NCI-H2227 treated with DMSO at 0.1 percent for 48 hours (cell line): ENCODE results near the gene CUX1.
"Not testable (repeated sequence)": the region's sequence is repeated elsewhere in the genome, so short reads cannot be mapped to it uniquely, and the experiment has no call there.

ENCODE experiments used
- DNase-seq: peaks from one replicate; lab custom pipeline; 2025; lab: John Stamatoyannopoulos, UW

The CUX1 gene

DNA sequence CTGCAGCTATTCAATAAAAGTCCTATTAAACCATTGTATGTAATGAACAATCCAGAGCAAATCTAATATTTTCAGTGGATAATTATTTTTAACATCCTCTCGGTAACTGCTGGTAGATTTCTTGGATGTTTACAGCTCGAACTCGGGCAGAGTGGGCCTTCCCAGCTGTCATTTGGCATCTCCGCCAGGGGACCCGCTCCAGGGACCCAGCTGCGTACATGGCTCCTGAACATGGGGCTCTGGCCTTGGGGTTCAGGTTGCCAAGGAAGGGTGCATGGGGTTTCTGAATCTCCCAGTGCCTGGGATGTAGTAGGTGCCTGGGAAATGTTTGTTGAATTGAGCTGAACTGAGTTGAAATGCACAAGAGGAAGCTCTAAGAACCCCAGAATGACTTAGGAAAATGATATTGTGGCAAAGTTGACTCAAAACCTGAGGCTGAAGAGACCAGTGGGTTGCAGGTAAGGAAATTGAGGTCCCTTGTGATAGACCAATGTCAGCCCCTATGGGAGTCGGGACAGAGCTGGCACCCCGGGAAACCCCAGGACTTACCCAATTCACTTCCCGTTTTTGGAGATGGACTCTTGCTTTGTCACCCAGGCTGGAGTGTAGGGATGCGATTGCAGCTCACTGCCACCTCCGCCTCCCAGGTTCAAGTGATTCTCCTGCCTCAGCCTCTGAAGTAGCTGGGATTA is 228.4 kb downstream of the CUX1 start:
- DNase-seq, result no peak

DNA sequence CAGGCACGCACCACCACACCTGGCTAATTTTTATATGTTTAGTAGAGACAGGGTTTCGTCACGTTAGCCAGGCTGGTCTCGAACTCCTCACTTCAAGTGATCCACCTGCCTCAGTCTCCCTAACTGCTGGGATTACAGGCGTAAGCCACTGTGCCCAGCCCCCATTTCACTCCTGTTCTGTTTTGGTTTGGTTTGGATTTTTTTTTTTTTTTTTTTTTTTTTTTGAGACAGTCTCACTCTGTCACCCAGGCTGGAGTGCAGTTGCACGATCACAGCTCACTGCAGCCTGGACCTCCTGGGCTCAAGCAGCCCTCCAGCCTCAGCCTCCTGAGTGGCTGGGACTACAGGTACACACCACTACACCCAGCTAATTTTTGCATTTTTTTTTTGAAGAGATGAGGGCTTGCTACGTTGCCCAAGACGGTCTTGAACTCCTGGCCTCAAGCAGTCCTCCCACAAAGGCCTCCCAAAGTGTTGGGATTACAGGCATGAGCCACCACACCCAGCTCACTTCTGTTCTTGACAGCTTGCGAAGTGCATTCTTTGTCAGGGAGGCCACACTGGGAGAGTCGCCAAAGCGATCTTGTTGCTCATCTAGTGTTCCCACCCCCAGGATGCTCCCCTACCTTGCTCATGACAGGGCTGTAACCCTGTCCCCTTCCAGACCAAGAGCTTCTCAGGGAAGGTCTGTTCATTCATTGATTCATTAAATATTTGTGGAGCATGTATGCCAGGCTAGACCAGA is 229.1 kb downstream of the CUX1 start:
- DNase-seq, result no peak

DNA sequence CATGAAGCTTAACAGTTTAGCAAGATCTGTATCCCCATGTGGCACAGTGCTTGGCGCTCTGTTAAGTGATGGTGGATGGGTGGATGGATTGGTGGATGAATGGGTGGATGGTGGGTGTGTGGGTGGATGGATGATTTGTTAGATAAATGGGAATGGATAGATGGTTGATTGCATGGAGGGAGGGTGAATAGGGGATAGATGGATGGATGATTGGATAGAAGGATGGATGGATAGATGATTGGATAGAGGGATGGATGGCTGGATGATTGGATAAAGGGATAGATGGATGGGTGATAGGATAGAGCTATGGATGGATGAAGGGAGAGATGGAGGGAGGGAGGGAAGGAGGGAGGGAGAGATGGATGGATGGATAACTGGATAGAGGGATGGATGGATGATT is 229.7 kb downstream of the CUX1 start:
- DNase-seq, result no peak

DNA sequence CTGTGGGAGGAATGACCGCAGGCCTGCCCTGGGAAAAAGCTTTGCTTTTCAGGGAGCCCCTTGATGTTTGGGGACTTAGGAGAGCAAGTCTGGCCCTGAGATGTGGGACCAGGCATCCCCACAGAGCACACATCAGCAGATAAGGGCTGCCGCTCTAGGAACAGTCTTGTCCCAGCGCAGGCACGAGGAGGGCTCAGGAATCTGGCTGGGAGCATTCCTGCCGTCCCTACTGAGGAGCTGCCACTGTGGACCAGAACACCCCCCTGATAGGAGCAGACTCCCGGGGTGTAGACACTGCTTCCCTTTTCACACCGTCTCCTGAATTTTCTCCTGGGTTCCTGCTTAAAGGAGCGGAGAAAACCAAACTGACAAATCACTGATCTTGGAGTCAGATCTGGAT is 232.3 kb downstream of the CUX1 start:
- no peak for DNase-seq

DNA sequence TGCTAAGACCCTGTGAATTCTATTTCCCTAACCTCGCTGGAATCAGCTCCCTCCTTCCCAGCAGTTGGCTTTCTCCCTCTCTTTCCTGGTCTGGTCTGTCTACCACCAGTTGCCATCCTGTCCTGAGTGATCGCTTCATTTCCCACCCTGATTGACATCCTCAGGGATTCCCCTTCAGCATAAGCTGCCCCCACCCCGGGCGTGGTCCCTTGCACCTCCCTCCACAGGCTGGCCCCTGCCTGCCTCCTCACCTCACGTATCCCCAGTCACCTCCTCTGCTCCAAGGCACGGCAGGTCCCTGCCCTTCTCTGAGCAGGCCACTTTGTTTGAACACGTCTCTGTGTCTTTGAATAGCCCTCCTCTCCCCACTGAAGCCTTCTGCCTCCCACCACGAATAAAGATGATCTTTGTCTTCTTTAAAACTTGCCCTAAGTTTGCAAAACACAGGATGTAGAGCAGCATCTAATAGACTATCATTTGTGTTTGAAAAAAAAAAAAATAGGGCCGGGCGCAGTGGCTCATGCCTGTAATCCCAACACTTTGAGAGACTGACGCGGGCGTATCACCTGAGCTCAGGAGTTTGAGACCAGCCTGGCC is 233.5 kb downstream of the CUX1 start:
- DNase-seq, result no peak

DNA sequence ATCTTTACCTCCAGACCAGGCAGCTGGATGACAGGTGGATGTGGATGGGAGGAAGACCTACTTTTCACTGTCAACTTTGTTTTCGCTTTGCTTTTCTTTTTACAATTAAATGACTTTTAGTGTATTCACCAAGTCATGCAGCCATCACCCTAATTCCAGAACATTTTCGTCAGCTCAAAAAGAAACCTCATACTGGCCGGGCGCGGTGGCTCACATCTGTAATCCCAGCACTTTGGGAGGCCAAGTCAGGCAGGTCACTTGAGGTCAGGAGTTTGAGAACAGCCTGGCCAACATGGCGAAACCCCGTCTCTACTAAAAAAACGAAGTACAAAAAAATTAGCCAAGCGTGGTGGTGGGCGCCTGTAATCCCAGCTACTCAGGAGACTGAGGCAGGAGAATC is 234.3 kb downstream of the CUX1 start:
- DNase-seq, result not testable (repeated sequence)

DNA sequence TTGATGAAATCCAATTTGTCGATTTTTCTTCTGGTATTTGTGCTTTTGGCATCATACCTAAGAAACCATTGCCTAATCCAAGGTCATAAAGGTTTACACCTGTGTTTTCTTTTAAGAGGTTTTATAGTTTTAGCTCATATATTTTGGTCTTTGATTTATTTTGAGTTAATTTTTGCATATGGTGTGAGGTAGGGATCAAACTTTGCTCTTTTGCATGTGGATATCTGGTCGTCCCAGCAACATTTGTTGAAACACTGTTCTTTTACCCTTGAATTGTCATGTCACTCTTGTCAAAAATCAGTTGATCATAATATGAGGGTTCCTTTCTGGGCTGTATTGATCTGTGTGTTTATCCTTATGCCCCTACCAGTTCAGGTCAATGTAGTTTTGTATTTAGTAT is 236.7 kb downstream of the CUX1 start:
- DNase-seq, result no peak

DNA sequence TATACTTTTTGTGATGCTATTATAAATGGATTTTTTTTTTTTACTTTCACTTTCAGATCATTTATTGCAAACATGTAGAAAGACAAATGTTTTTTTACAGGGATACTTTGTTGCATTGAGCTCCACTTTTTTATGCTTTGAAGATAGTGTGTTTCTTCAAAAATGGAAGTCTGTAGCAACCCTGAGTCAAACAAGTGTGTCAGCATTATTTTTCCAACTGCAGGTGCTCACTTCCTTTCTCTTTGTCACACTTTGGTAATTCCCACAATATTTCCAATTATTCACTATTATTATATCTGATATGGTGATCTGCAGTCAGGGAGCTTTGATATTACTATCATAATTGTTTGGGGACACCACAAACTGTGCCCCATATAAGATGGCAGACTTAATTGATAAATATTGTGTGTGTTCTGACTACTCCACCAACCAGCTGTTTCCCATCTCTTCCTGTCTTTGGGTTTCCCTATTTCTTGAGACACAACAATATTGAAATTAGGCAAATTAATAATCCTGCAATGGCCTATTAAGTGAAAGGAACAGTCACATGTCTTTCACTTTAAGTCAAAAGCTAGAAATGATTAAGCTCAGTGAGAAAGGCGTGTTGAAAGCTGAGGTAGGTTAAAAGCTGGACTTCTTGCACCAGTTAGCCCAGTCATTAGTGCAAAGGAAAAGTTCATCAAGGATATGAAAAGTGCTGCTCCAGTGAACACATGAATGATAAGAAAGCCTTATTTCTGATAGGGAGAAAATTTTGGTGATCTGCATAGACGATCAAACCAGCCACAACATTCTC is 238.0 kb downstream of the CUX1 start:
- no peak for DNase-seq

DNA sequence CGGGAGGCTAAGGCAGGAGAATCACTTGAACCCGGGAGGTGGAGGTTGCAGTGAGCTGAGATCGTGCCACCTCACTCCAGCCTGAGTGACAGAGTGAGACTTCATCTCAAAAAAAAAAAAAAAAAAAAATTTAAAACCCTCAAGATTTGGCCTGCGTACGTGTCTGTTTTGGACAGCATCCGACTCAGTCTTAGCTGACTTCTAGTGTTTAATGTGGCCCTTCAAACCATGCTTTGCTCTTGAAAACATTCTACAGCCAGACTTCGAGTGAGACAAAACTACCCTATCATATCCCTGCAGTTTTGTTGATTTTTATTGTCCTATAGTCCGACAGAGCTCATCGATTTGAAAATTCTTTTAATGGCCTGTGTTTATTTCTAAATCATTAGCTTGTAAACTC is 242.1 kb downstream of the CUX1 start:
- no peak for DNase-seq

DNA sequence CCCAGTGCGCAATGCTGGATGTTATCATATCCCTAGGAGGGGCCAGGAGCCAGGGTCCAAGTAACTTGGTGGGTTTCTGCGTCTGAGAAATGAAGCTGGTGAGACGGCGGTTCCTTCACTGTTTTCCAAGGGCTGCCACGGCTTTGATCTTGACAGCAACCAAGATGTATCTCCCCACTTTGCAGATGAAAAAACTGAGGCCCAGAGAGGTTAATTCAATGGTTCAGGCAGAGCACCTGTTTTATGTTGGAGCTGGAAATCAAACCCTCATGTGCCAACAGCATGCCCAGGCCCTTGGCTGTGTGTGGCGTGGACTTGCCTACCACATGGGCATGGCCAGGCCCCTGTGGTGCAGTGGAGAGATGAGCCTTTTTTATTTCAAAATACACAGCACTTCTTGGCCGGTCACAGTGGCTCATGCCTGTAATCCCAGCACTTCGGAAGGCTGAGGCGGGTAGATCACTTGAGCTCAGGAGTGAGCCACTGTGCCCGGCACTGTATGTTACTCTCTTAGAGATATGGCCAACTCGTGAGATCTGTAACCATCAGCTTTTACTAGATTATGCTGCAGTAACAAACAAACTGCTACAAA is 244.0 kb downstream of the CUX1 start:
- no peak for DNase-seq

DNA sequence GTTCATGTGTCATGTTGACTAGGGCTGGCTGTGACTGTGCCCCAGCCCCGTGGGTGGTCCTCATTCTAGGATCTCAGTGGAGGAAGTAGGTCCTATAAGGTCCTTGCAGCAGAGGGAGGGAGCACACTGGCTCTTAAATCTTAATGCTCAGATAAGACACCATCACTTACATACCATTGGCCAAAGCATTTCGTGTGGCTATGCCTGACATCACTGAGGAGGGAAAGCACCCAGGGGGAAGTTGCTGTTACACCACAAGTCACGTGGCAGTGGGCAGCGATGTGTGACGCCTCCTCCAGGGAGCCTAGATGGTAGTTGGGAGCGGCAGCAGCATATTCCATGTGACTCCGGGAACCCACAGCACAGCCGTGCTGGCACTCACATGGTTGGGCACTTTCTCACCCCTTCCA is 244.6 kb downstream of the CUX1 start:
- DNase-seq, result no peak

DNA sequence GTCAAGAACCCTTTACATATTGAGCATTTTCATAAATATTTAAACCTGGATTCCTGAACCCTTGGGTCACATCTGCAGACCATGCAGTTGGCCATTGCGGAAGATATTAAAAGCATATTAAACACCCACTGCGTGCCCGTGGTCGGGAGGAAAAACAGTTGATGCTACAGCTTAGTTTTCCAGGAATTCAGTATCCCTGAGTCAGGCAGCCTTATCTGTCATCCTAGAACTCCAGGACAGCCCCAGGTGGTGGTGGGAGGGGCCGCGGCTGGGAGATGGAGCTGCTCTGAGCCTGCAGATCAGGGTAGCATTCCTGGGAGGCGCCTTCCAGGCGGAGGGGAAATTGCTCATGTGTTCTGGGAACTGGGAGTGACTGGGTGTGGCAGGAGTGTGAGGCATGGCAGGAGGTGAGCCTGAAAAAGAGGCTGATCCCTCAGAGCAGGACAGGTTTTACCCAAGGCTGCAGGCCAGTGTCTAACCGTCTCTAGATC is 246.3 kb downstream of the CUX1 start:
- DNase-seq, result no peak

DNA sequence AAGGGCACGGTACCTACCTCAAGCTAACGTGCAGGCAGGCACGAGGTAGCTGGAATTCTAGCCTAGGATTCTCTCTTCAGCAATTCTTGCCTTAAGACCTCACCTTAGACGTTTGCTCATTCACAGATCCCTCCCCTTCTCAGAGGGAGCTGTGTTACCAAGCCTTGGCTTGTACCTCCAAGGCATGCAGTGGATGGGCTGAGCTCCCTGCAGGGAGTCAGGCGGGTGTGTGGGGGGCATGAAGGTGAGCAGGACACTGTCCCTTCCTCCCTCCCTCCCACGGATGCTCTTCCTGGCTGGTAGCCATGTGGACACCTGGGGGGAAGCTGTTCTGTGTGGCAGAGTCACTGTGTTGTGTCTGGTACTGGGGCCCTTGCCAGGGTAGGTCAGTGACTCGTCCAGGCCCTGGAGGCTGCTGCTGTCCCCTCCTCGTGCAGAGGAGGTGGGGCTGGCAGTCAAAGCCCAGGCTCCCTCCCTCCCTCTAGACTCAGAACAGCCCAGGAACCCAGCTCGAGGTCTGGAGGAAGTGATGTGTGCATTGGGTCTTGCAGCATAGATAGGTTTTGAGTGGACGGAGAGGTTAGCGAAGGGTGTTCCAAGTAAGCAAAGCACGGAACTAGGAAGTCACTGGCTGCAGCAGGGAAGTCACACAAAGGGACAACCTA is 247.1 kb downstream of the CUX1 start:
- no peak for DNase-seq

DNA sequence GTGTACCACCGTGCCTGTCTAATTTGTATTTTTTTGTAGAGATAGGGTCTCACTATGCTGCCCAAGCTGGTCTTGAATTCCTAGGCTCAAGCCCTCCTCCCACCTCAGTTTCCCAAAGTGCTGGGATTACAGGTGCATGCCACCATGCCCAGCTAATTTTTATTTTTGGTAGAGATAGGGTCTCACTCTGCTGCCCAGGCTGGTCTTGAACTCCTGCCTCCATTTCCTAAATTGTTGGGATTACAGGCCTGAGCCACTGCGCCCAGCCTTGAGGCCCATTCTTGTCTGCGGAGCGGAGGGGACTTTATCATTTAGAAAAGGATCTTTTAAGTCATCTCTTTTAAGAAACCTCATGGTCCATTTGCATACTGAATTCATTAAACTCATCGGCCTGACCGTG is 247.8 kb downstream of the CUX1 start:
- DNase-seq, result no peak

DNA sequence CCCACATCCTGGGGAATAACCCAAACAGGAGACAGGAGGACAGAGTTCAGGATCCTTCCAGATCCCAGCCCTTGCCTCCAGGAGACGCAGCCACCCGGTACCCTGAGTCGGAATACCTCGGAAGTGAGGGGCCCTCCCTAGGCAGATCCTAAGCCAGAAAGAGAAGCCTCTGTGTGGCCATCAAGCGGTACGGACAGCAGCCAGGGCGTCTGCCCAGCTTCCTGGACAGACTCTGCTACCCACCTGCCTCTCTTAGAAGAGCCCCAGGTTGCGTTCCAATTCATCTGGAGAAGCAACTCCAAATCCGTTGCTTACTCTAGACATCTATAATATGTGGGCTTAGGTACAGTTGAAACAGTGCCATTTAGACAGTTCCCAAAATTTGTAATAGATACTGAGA is 249.1 kb downstream of the CUX1 start:
- no peak for DNase-seq

DNA sequence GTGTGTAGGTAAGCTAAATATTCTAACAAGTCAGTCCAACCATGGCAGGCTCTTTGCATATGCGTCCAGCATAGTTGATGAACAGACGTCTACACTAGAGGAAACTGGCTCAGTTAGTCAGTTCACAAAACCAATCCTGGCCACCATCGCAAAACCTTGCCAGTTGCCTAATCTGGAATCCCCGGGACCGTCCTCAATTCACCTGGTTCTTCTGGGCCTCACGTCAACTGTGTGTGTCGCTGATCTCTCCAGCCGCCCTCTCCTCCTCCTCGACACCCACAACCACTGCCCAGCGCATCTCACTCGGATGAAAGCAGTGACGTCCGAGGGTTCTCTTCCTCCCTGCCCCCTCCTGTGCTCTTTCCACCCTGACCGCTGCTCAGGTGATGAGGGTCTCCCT is 251.4 kb downstream of the CUX1 start:
- no peak for DNase-seq

DNA sequence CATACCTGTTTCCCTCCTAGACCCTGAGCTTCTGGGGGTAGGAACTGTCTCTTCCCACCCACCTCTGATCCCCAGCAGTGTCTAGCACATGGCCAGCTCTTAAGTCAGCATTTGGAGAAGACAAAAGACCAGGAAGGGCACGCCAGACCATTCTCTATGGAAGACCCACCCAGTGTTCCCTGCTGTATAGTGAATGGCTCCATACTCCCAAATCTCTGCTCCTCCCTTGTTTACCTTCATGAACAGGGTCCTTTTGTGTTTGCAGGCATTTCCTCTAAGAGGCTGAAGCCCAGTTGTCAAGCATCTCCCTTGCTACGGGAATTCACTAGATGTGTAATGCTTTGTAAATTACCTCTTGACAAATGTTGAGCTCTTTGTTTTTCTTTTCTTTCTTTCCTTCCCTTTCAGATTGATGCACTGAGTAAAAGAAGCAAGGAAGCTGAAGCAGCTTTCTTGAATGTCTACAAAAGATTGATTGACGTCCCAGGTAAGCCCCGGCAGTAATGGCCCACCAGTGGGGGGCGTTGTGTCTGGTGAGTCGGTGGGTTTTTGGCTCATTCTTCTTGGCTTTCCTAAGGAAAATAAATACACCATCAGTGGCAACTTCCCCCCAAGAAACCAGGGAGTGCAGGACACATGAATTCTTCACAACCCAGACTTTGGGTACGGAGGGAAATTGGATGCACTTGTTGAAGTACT is 252.7 kb downstream of the CUX1 start:
- DNase-seq, result no peak

DNA sequence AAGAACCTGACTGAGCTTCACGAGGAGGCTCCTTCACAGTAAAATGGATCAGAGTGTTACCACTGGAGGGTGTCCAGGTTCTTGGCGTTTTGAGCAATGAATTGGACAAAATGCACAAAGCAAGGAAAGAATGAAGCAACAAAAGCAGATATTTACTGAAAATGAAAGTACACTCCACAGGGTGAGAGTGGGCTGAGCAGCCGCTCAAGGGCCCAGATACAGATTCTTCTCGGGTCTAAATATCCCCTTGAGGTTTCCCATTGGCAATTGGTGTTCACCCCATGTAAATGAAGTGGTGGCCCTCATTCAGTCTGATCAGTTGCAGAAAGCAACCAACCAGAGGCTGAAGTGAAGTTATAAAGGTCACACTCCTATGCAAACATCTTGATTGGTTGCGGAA is 254.6 kb downstream of the CUX1 start:
- no peak for DNase-seq

DNA sequence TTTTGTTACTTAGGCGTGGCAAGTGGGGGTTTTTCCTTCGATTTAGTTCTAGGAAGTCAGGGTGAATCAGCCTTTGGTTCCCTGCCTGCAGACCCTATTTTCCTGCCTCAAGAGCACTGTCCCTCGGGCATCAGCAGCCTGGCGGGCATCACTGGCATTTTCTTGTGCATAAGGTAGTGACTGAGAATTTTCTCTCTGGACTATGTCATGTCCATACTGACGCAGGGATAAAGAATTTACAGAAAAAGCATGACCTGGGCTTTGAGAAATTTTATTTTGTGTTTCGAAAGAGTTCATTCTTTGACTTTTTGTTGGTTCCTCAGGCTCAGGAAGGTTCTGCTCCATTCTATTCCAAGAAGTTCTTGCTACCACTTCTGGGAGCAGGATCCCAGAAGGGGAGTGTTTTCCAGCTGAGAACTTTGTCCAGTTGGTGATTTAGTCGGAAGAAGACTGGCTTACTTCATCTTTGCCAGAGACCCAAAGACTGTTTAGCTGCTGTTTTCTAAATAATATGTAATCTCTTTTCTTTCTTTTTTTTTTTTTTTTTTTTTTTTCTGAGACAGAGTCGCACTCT is 255.3 kb downstream of the CUX1 start:
- no peak for DNase-seq
